ENCODE results near the gene ITPR2. TPM values are rescaled to one million over a fixed set of nuclear protein-coding genes. Genes with fewer than 3 reads are reported as not detected.
A peak's percentile ranks its signal among the peaks of the same experiment; 100 is the strongest.

The ITPR2 gene
- total and polyA plus RNA-seq, 2 of the 13 experiments (the other 11 are each of a cell fraction or from before 2014, with no cell fraction given), result 31.9 to 81.9 TPM

- TF ChIP-seq KLF15 (CRISPR knock-in tag; IDR thresholded peaks at IDR 0.05; ENCODE audit: borderline replicate concordance) (0 out of 2 replicates have a peak, but pooled peaks have one; percentile 58), U2AF2 (IDR thresholded peaks at IDR 0.05; ENCODE audit: low read depth, low read length) (no peak), CBX1 (IDR thresholded peaks at IDR 0.05; ENCODE audit: low read depth) (no peak), NR1H2 (CRISPR knock-in tag; IDR thresholded peaks at IDR 0.05; ENCODE audit: borderline replicate concordance, low read depth) (no peak), MEIS2 (CRISPR knock-in tag; IDR thresholded peaks at IDR 0.05) (peak; percentile 84), PAWR (CRISPR knock-in tag; IDR thresholded peaks at IDR 0.05; ENCODE audit: borderline replicate concordance) (no peak), CHD4 (IDR thresholded peaks at IDR 0.05; ENCODE audit: borderline replicate concordance, low read length) (peak; percentile 65; the same call in 1 of the 2 replicates), FOXA1 (IDR thresholded peaks at IDR 0.05) (0 out of 2 replicates have a peak, but pooled peaks have one; percentile 27), FOXA1 (CRISPR knock-in tag; IDR thresholded peaks at IDR 0.05) (peak; percentile 84), THAP8 (CRISPR knock-in tag; IDR thresholded peaks at IDR 0.05; ENCODE audit: borderline replicate concordance) (no peak), ZNF3 (CRISPR knock-in tag; IDR thresholded peaks at IDR 0.05) (no peak), ARID3A (IDR thresholded peaks at IDR 0.05; ENCODE audit: low read depth, low read length) (peak; percentile 85), PCBP1 (IDR thresholded peaks at IDR 0.05; ENCODE audit: borderline replicate concordance, low read depth, low read length) (no peak), POGZ (CRISPR knock-in tag; IDR thresholded peaks at IDR 0.05) (peak; percentile 85), SIN3B (IDR thresholded peaks at IDR 0.05; ENCODE audit: low read length) (no peak), ZNF724P (CRISPR knock-in tag; IDR thresholded peaks at IDR 0.05; ENCODE audit: borderline replicate concordance) (no peak), AHDC1 (CRISPR knock-in tag; IDR thresholded peaks at IDR 0.05; ENCODE audit: borderline replicate concordance) (peak; percentile 95), ISL2 (CRISPR knock-in tag; IDR thresholded peaks at IDR 0.05) (peak; percentile 99), MATR3 (CRISPR knock-in tag; IDR thresholded peaks at IDR 0.05) (no peak), SP2 (CRISPR knock-in tag; IDR thresholded peaks at IDR 0.05) (no peak)
Measured at GRCh38 chr12:26744697-26745440, 88.1 kb downstream of the ITPR2 start (continued).
